ENCODE results near the gene CPPED1. TPM values are rescaled to one million over a fixed set of nuclear protein-coding genes. Genes with fewer than 3 reads are reported as not detected.

The CPPED1 gene
- total and polyA plus RNA-seq, 2 of the 4 experiments (the other 2 are of a cell fraction): 5.1 to 6.5 TPM

DNA sequence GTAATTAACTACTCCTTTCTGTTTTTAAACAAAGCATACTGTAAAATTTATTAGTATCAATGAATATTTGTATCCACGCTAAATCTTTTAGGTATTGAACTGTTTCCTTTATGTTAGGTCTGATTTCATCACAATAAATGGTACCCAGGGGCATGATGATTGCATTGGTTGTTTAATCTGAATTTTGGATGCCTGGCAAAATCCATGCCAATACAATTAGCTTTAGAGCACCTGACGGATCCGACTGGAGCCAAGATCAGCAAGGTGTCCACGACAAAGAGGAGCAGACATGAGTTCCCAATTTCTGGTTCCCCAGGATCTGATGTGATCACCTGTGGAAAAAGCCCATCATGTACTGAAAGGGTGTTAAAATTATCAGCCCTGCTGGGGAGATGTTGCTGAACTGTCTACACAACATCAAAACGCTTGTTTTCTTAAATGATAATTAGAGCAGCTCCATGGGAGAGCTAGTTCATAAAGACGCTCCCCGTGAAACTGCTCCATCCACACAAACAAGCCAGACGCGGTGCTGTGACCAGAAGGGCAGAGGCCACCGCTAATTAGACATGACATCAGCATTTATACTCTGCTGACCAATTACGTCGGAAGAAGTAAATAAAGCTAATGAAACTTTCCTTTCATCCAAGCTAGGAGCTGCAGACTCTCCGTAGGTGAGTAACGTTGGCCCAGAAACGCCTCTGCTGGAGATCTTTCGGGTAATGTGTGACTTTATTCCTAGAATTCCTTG, 151.7 kb downstream of the CPPED1 start:
- no peaks in the 10 kb centered on the region for H3K9me1 ChIP-seq (ENCODE audit: insufficient read depth, low read length)
- H3K4me1 ChIP-seq (ENCODE audit: control insufficient read depth, insufficient read depth, low read length): no peaks in the 10 kb centered on the region
- H3K4me2 ChIP-seq (ENCODE audit: low read depth, low read length): no peak overlapping the region
- H2BK5ac ChIP-seq (ENCODE audit: low read depth, low read length, poor library complexity, severe bottlenecking): no peak overlapping the region
- H3K9ac ChIP-seq (ENCODE audit: low read depth, low read length): no peak overlapping the region
- H2AK5ac ChIP-seq (ENCODE audit: low read depth, low read length): no peak overlapping the region
- WGBS, 2 experiments (ENCODE audit: extremely low coverage in 2 of 2, insufficient read length in 1 of 2): no CpG with 5 or more reads among the region's 16 CpGs
- H3K18ac ChIP-seq (ENCODE audit: low read depth, low read length): no peak overlapping the region
- no peak overlapping the region for H3K14ac ChIP-seq (replicated peaks; ENCODE audit: low read depth, low read length)
- no TSS peak for BruUV-seq (replicated peaks)
- no peak overlapping the region for H3K23ac ChIP-seq (ENCODE audit: low read depth, low read length)
- ChIA-PET POLR2A (ENCODE audit: unreplicated experiment) (no interaction called here), CTCF (interaction anchor here (0.6 kb wide), 1 partner anchor 743 kb away, joined by 5 read pairs; no protein-coding TSS in a partner anchor)
- no peak overlapping the region for H2BK15ac ChIP-seq (ENCODE audit: low read depth, low read length)
- no peak overlapping the region for H3K4ac ChIP-seq (ENCODE audit: low read depth, low read length)
- H4K20me1 ChIP-seq (ENCODE audit: insufficient read depth, low read length): no peaks in the 10 kb centered on the region
- no peak overlapping the region for H2AK9ac ChIP-seq (replicated peaks; ENCODE audit: low read depth, low read length, poor library complexity)
- no peak overlapping the region for H3K4me3 ChIP-seq (ENCODE audit: insufficient read depth, low read depth, low read length)
- no peak overlapping the region for H4K91ac ChIP-seq (ENCODE audit: insufficient read depth, low read depth, low read length)
- no peak overlapping the region for H2BK20ac ChIP-seq (ENCODE audit: low read depth, low read length)
- no peak overlapping the region for H4K5ac ChIP-seq (ENCODE audit: low read depth, low read length)
- no peak for ATAC-seq (ENCODE audit: low read depth)
- dilution Hi-C loops (cut with HindIII; ENCODE audit: low sequenced_read_pairs, unreplicated experiment) (no loop called here), in situ Hi-C loops (cut with MboI; ENCODE audit: low sequenced_read_pairs) (no loop called here), intact Hi-C loops (cut with micrococcal nuclease) (no loop called here)
- no peak for DNase-seq
- H3K9me3 ChIP-seq (ENCODE audit: control insufficient read depth, insufficient read depth, low read length): peaks cover 11% of the 10 kb centered on the region
- no peak overlapping the region for H2BK120ac ChIP-seq (ENCODE audit: low read depth, low read length)
- no peak overlapping the region for H3K27ac ChIP-seq (ENCODE audit: insufficient read depth, low read length)
- no peak for TF ChIP-seq BHLHE40 (IDR thresholded peaks at IDR 0.05; ENCODE audit: low read depth, low read length)
- no peaks in the 10 kb centered on the region for H3K36me3 ChIP-seq (ENCODE audit: control insufficient read depth, insufficient read depth, low read length)
- H4K8ac ChIP-seq (ENCODE audit: low read depth in 2 of 2, low read length in 2 of 2): no peak overlapping the region
- H3K79me1 ChIP-seq (ENCODE audit: low read depth in 1 of 2, low read length in 2 of 2): no peaks in the 10 kb centered on the region
- no peak overlapping the region for H3K56ac ChIP-seq (ENCODE audit: extremely low read depth, insufficient read depth, low read length)
- H3K27me3 ChIP-seq (ENCODE audit: control insufficient read depth, insufficient read depth, low read length): no peaks in the 10 kb centered on the region
- no peak overlapping the region for H2AFZ ChIP-seq (replicated peaks; ENCODE audit: low read length, poor library complexity)

All from IMR-90 (cell line).